H9 (cell line): ENCODE data around the gene TM9SF3. TPM values are rescaled to one million over a fixed set of nuclear protein-coding genes. Genes with fewer than 3 reads are reported as not detected.

ENCODE experiments used
- DNase-seq: peaks from one replicate; pipeline ENCODE4 v3.0.0-alpha.2; 2017
- H2AFZ ChIP-seq: one replicate; pipeline ENCODE4 v1.6.1; 2013; ENCODE audit warnings: mild to moderate bottlenecking, low read length, control low read depth, moderate library complexity
- H2AK5ac ChIP-seq: 2 replicates; pipeline ENCODE4 v1.6.1; 2013; ENCODE audit warnings: low read length, control low read depth, mixed read lengths; ENCODE audit not compliant: insufficient read length
- H2BK120ac ChIP-seq: one replicate; pipeline ENCODE4 v1.6.1; 2013; ENCODE audit warnings: low read depth, mild to moderate bottlenecking, low read length, control low read depth, inconsistent platforms; ENCODE audit not compliant: poor library complexity, severe bottlenecking
- H2BK12ac ChIP-seq: 2 replicates; pipeline ENCODE4 v1.6.1; 2013; ENCODE audit warnings: low read length, control low read depth, mixed read lengths, low read depth; ENCODE audit not compliant: insufficient read length
- H2BK15ac ChIP-seq: 2 replicates; pipeline ENCODE4 v1.6.1; 2013; ENCODE audit warnings: low read depth, low read length, control low read depth
- H2BK20ac ChIP-seq: one replicate; pipeline ENCODE4 v1.6.1; 2013; ENCODE audit warnings: low read depth, mild to moderate bottlenecking, low read length, control low read depth, inconsistent platforms; ENCODE audit not compliant: poor library complexity, severe bottlenecking
- H2BK5ac ChIP-seq: 2 replicates; pipeline ENCODE4 v1.6.1; 2013; ENCODE audit warnings: low read length, control low read depth, mixed read lengths; ENCODE audit not compliant: insufficient read length
- H3K14ac ChIP-seq: 2 replicates; pipeline ENCODE4 v1.6.1; 2013; ENCODE audit warnings: low read length, control low read depth; ENCODE audit not compliant: insufficient read depth
- H3K18ac ChIP-seq: 2 replicates; pipeline ENCODE4 v1.6.1; 2013; ENCODE audit warnings: low read depth, mild to moderate bottlenecking, mixed read lengths, low read length, control low read depth; ENCODE audit not compliant: insufficient read length
- H3K23ac ChIP-seq: 2 replicates; pipeline ENCODE4 v1.6.1; 2013; ENCODE audit warnings: low read length, control low read depth, mixed read lengths, low read depth; ENCODE audit not compliant: insufficient read length
- H3K23me2 ChIP-seq: 2 replicates; pipeline ENCODE4 v1.6.1; 2013; ENCODE audit warnings: low read depth, mild to moderate bottlenecking, mixed read lengths, low read length, control low read depth; ENCODE audit not compliant: insufficient read length, poor library complexity, severe bottlenecking
- H3K27ac ChIP-seq: 2 replicates; pipeline ENCODE4 v1.5.1; 2013; ENCODE audit warnings: low read length, control low read depth, mixed read lengths, low read depth; ENCODE audit not compliant: insufficient read length
- H3K27me3 ChIP-seq: 2 replicates; pipeline ENCODE4 v1.6.1; 2013; ENCODE audit warnings: low read length, control low read depth, inconsistent platforms; ENCODE audit not compliant: insufficient read depth
- H3K4ac ChIP-seq: 2 replicates; pipeline ENCODE4 v1.6.1; 2013; ENCODE audit warnings: low read depth, mild to moderate bottlenecking, control low read depth, inconsistent platforms, low read length, moderate library complexity
- H3K4me1 ChIP-seq: 2 replicates; pipeline ENCODE4 v1.6.1; 2013; ENCODE audit warnings: low read length, control low read depth, inconsistent platforms; ENCODE audit not compliant: insufficient read depth
- H3K4me2 ChIP-seq: 2 replicates; pipeline ENCODE4 v1.6.1; 2013; ENCODE audit warnings: low read length, control low read depth, mixed read lengths; ENCODE audit not compliant: insufficient read length, insufficient read depth
- H3K56ac ChIP-seq: 2 replicates; pipeline ENCODE4 v1.6.1; 2013; ENCODE audit warnings: low read depth, mild to moderate bottlenecking, mixed read lengths, low read length, control low read depth; ENCODE audit not compliant: insufficient read length
- H3K79me1 ChIP-seq: 2 replicates; pipeline ENCODE4 v1.6.1; 2013; ENCODE audit warnings: low read depth, mild to moderate bottlenecking, moderate library complexity, low read length, control low read depth, inconsistent platforms; ENCODE audit not compliant: insufficient read depth, poor library complexity, severe bottlenecking
- H3K79me2 ChIP-seq: 2 replicates; pipeline ENCODE4 v1.6.1; 2013; ENCODE audit warnings: low read length, control low read depth, inconsistent platforms; ENCODE audit not compliant: insufficient read depth
- H3K9ac ChIP-seq: 2 replicates; pipeline ENCODE4 v1.6.1; 2013; ENCODE audit warnings: low read length, control low read depth, mixed read lengths; ENCODE audit not compliant: insufficient read length; ENCODE audit errors: extremely low read depth
- H3K9me3 ChIP-seq: one replicate; pipeline ENCODE4 v1.6.1; 2013; ENCODE audit warnings: low read depth, low read length, inconsistent platforms; ENCODE audit not compliant: control insufficient read depth
- H3T11ph ChIP-seq: one replicate; pipeline ENCODE4 v1.6.1; 2013; ENCODE audit warnings: mild to moderate bottlenecking, low read length, control low read depth, inconsistent platforms
- H4K20me1 ChIP-seq: one replicate; pipeline ENCODE4 v1.6.1; 2013; ENCODE audit not compliant: control insufficient read depth, insufficient read length, insufficient read depth
- H4K5ac ChIP-seq: 2 replicates; pipeline ENCODE4 v1.6.1; 2013; ENCODE audit warnings: low read depth, mild to moderate bottlenecking, mixed read lengths, low read length, control low read depth; ENCODE audit not compliant: insufficient read length
- H4K8ac ChIP-seq: replicated peaks from 2 replicates; pipeline ENCODE4 v1.6.1; 2013; ENCODE audit warnings: low read length, control low read depth, mixed read lengths, low read depth; ENCODE audit not compliant: insufficient read length
- H4K91ac ChIP-seq: 2 replicates; pipeline ENCODE4 v1.6.1; 2013; ENCODE audit warnings: low read depth, mild to moderate bottlenecking, moderate library complexity, mixed read lengths, low read length, control low read depth; ENCODE audit not compliant: insufficient read length
- H3K27ac Mint-ChIP-seq, 3 experiments: 2 replicates in 2 of 3; 3 replicates in 1 of 3; pipeline ENCODE4 v1.8.0; 2020 to 2021; ENCODE audit warnings: mixed read lengths in 3 of 3, mild to moderate bottlenecking in 1 of 3, moderate library complexity in 1 of 3
- H3K27me3 Mint-ChIP-seq: 2 replicates; pipeline ENCODE4 v1.8.0; 2021; ENCODE audit warnings: low read depth, mild to moderate bottlenecking, moderate library complexity, mixed read lengths
- H3K36me3 Mint-ChIP-seq, 3 experiments: 2 replicates in 2 of 3; 3 replicates in 1 of 3; pipeline ENCODE4 v1.8.0; 2020 to 2021; ENCODE audit warnings: low read depth in 3 of 3, mixed read lengths in 3 of 3; ENCODE audit not compliant: insufficient read depth in 1 of 3
- H3K4me1 Mint-ChIP-seq, 2 experiments: 2 replicates each; pipeline ENCODE4 v1.8.0; 2020; ENCODE audit warnings: mixed read lengths in 2 of 2
- H3K4me3 Mint-ChIP-seq, 2 experiments: 2 replicates in 1 of 2; 3 replicates in 1 of 2; pipeline ENCODE4 v1.8.0; 2020 to 2021; ENCODE audit warnings: mild to moderate bottlenecking in 2 of 2, mixed read lengths in 2 of 2, moderate library complexity in 1 of 2
- H3K9me3 Mint-ChIP-seq, 2 experiments: 2 replicates in 1 of 2; 3 replicates in 1 of 2; pipeline ENCODE4 v1.8.0; 2020; ENCODE audit warnings: mild to moderate bottlenecking in 2 of 2, mixed read lengths in 2 of 2, moderate library complexity in 1 of 2
- CTCF ChIP-seq: fragments of 200-600 bp; sonication (generic); conservative IDR thresholded peaks from 3 replicates; pipeline ENCODE4 v1.8.0; 2021; ENCODE audit warnings: antibody characterized with exemption, mild to moderate bottlenecking
- WGBS: extraction: QIAGEN DNeasy Blood & Tissue Kit; methylation state at CpG from one replicate; pipeline ENCODE4 v1.1.7; 2013; ENCODE audit warnings: missing lambda C conversion rate, low lambda C conversion rate, mixed read lengths; ENCODE audit not compliant: insufficient read length; ENCODE audit errors: extremely low coverage; 5-methylcytosine and 5-hydroxymethylcytosine counted together
- total RNA-seq: library from RNA; stranded (reverse); gene quantifications from 2 replicates; pipeline ENCODE4 v1.2.1, GENCODE V29; 2021

Gene TM9SF3
- total RNA-seq, 1 experiment from 2014 or later, result 120 TPM

- no peaks in the 10 kb centered on the region for H3K23me2 ChIP-seq
- H3T11ph ChIP-seq, result no peak overlapping the region
- H3K9ac ChIP-seq, result no peak overlapping the region
- no peaks in the 10 kb centered on the region for H3K79me1 ChIP-seq
- no peak overlapping the region for H4K5ac ChIP-seq
- no peaks in the 10 kb centered on the region for H3K4me1 ChIP-seq
- no peaks in the 10 kb centered on the region for H3K9me3 Mint-ChIP-seq
- no peak overlapping the region for H3K27ac ChIP-seq
- no peak overlapping the region for H2BK12ac ChIP-seq
- H2AFZ ChIP-seq, result no peak overlapping the region
- H3K79me2 ChIP-seq, result no peaks in the 10 kb centered on the region
- no CpG with 5 or more reads among the region's 1 CpG for WGBS
- no peak overlapping the region for H3K14ac ChIP-seq
- H2BK20ac ChIP-seq, result no peak overlapping the region
- H4K91ac ChIP-seq, result no peak overlapping the region
- no peak overlapping the region for H3K18ac ChIP-seq
- H3K4me2 ChIP-seq, result no peak overlapping the region
- H3K23ac ChIP-seq, result no peak overlapping the region
- no peak for DNase-seq
- no peak overlapping the region for H4K8ac ChIP-seq
- H3K27me3 ChIP-seq, result no peaks in the 10 kb centered on the region
- no peaks in the 10 kb centered on the region for H4K20me1 ChIP-seq
- no peaks in the 10 kb centered on the region for H3K4me1 Mint-ChIP-seq
- H2BK15ac ChIP-seq, result no peak overlapping the region
- no peak overlapping the region for H3K56ac ChIP-seq
- H2BK5ac ChIP-seq, result no peak overlapping the region
- H3K4me3 Mint-ChIP-seq, result no peak overlapping the region
- no peak for TF ChIP-seq CTCF
- no peaks in the 10 kb centered on the region for H3K36me3 Mint-ChIP-seq
- H3K4ac ChIP-seq, result no peak overlapping the region
- no peak overlapping the region for H2BK120ac ChIP-seq
- no peak overlapping the region for H2AK5ac ChIP-seq
- H3K9me3 ChIP-seq, result no peaks in the 10 kb centered on the region
- H3K27me3 Mint-ChIP-seq, result no peaks in the 10 kb centered on the region
- no peak overlapping the region for H3K27ac Mint-ChIP-seq
Measured at GRCh38 chr10:96625173-96625572, 38.4 kb upstream of the TM9SF3 start.
